GM12865 (cell line): ENCODE measurements around the gene MACROH2A2.

Experiments used
- DNase-seq: peaks from one replicate; pipeline ENCODE4 v3.0.0; 2010; ENCODE audit warnings: low read depth
- H3K4me3 ChIP-seq: 2 replicates; pipeline ENCODE4 v1.5.1; 2011; ENCODE audit warnings: mild to moderate bottlenecking, low read depth, low read length, control low read depth
- CTCF ChIP-seq: IDR thresholded peaks from 2 replicates; pipeline ENCODE4 v1.5.1; 2011; ENCODE audit warnings: low read length, control low read depth, low read depth, inconsistent platforms; ENCODE audit not compliant: insufficient read depth; ENCODE audit errors: missing control alignments

MACROH2A2 gene

GRCh38 chr10:70135684-70136083 lies 83.0 kb downstream of the MACROH2A2 start:
- no peak for DNase-seq
- H3K4me3 ChIP-seq: no peak overlapping the region
- no peak for TF ChIP-seq CTCF

DNA sequence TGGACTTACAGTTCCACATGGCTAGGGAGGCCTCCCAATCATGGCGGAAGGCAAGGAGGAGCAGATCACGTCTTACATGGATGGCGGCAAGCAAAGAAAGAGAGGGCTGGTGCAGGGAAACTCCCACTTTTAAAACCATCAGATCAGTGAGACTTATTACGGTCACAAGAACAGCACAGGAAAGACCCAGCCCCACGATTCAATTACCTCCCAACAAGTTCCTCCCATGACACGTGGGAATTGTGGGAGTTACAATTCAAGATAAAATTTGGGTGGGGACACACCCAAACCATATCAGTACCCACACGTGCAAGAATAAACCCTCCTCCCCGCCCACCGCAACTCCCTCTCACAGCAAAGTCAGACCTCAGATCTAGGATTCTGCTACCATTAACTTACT lies 84.5 kb downstream of the MACROH2A2 start:
- no peak overlapping the region for H3K4me3 ChIP-seq
- no peak for DNase-seq
- TF ChIP-seq CTCF: no peak

DNA sequence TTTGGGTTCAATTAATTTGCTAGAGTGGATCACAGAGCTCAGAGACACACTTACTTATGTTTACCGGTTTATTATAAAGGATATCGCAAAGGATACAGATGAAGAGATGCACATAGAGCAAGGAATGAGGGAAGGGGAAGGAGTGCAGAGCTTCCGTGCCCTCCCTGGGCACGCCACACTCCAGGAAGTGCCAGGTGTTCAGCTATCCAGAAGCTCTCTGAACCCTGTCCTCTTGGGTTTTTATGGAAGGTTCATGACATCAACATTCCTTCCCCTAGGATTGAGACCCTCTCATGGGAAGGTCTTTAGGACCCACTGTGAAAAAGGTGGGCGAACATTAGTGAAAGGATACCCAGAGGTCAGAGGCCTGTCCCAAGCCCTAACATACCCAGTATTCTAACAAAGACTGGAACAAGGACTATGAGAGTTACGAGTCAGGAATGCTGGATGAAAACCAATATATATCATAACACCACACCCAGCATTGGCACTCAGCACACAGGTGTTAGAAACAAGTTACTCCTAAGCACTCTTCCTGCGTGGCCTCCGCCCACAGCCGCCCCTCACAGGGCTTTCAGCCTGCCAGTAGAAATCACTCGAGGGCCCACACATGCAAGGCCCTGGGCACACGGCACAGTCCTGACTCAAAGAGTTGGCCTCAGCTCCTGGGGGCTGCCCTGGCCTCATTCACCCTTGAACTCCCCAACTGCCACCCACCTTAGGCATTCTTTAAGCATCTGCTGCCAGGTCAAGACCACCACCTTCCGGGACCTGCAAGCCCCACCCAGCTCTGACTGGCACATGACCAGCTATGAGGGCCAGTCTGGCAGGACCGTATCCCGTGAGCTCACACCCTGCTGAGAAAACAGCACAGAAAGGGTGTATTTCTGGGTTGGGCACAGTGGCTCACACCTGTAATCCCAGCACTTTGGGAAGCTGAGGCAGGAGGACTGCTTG lies 85.6 kb downstream of the MACROH2A2 start:
- TF ChIP-seq CTCF: no peak
- DNase-seq: no peak
- no peak overlapping the region for H3K4me3 ChIP-seq

GRCh38 chr10:70139151-70139996 lies 86.7 kb downstream of the MACROH2A2 start:
- no peak overlapping the region for H3K4me3 ChIP-seq
- DNase-seq: no peak
- no peak for TF ChIP-seq CTCF

GRCh38 chr10:70139997-70140250 lies 87.3 kb downstream of the MACROH2A2 start:
- DNase-seq: no peak
- no peak overlapping the region for H3K4me3 ChIP-seq
- no peak for TF ChIP-seq CTCF

GRCh38 chr10:70140297-70140696 lies 87.7 kb downstream of the MACROH2A2 start:
- H3K4me3 ChIP-seq: no peak overlapping the region
- no peak for DNase-seq
- TF ChIP-seq CTCF: no peak
